ENCODE results near the gene NRXN2. TPM values are rescaled to one million over a fixed set of nuclear protein-coding genes. Genes with fewer than 3 reads are reported as not detected.

NRXN2 gene
- total and polyA plus RNA-seq, 10 of the 15 experiments (the other 5 are each of a cell fraction or from before 2014, with no cell fraction given) = 0.03 to 1.4 (median 0.23) TPM

- TF ChIP-seq CTCF (IDR thresholded peaks at IDR 0.05 in 2 of 3, conservative IDR thresholded peaks at IDR 0.05 in 1 of 3; ENCODE audit: control insufficient read depth in 2 of 3, extremely low read depth in 1 of 3, insufficient read depth in 1 of 3, low read depth in 3 of 3, low read length in 3 of 3) (peak; percentile 69 to 93 (median 81)), SRF (IDR thresholded peaks at IDR 0.05; ENCODE audit: low read depth in 2 of 2, low read length in 2 of 2) (no peak), RELA (IDR thresholded peaks at IDR 0.05; ENCODE audit: borderline replicate concordance, partially characterized antibody) (peak; percentile 4), MEF2B (IDR thresholded peaks at IDR 0.05; ENCODE audit: partially characterized antibody, poor library complexity, severe bottlenecking) (peak; percentile 35), RB1 (IDR thresholded peaks at IDR 0.05; ENCODE audit: borderline replicate concordance) (peak; percentile 63; the same call in 1 of the 2 replicates)
Observed at GRCh38 chr11:64742889-64743590, 20.0 kb upstream of the NRXN2 start (continued).

GRCh38 chr11:64742087-64742888, 19.3 kb upstream of the NRXN2 start:
- ChIA-PET CTCF (interaction anchor here (0.5 to 9.7 kb wide), 14 partner anchors 8 to 293 kb away, joined by 3 to 86 read pairs (median 4); partner anchors contain the start of gene PPP2R5B), RAD21 (ENCODE audit: unreplicated experiment) (interaction anchor here (0.7 to 3.6 kb wide), 6 partner anchors 17 to 56 kb away, joined by 3 to 21 read pairs (median 3); no protein-coding TSS in a partner anchor), SMC1A (ENCODE audit: uncharacterized antibody, unreplicated experiment) (interaction anchor here (1.0 to 3.2 kb wide), 3 partner anchors 9 to 53 kb away, joined by 3 to 15 read pairs (median 3); no protein-coding TSS in a partner anchor), POLR2A (interaction anchor here (0.6 kb wide), 2 partner anchors 29 to 316 kb away, joined by 3 read pairs; no protein-coding TSS in a partner anchor)
- Histone ChIP-seq H3K36me3 (ENCODE audit: control insufficient read depth in 2 of 2, insufficient read depth in 2 of 2, low read length in 1 of 2) (no peaks in the 10 kb centered on the region), H4K20me1 (ENCODE audit: control insufficient read depth, insufficient read depth) (no peaks in the 10 kb centered on the region), H3K27me3 (replicated peaks in 1 of 2; ENCODE audit: control insufficient read depth in 2 of 2, insufficient read depth in 2 of 2, low read length in 1 of 2) (peaks cover 0 to 5% of the 10 kb centered on the region in 2 experiments; a peak in 3 of 4 replicates), H3K4me1 (ENCODE audit: control insufficient read depth, insufficient read depth, low read length) (peaks cover 29% of the 10 kb centered on the region), H3K4me2 (ENCODE audit: control insufficient read depth, insufficient read depth) (peak overlapping the region; percentile 92), H3K27ac (ENCODE audit: control insufficient read depth, insufficient read depth) (no peak overlapping the region), H3K9me3 (replicated peaks; ENCODE audit: control insufficient read depth, insufficient read depth, low read length) (no peaks in the 10 kb centered on the region), H3K79me2 (ENCODE audit: control insufficient read depth, insufficient read depth, low read length) (no peaks in the 10 kb centered on the region), H3K9ac (ENCODE audit: control insufficient read depth, insufficient read depth, low read length) (peak overlapping the region; percentile 7; the same call in 1 of the 2 replicates), H2AFZ (ENCODE audit: control insufficient read depth, low read depth, low read length) (peak overlapping the region; percentile 55), H3K4me3 (peak overlapping the region; percentile 35)
- intact Hi-C loops (cut with micrococcal nuclease; ENCODE audit: unreplicated experiment) (loop anchor here (2.0 kb wide), 3 partner anchors 25 to 293 kb away; no protein-coding TSS in a partner anchor), in situ Hi-C loops (cut with MboI) (no loop called here)
- ATAC-seq = peak; percentile 15
- no TSS peak for BruUV-seq (replicated peaks)
- no peak for DNase-seq (ENCODE audit: low read depth, low spot score)
- FAIRE-seq = no peak
- 5% methylated on average over 54 of the region's 54 CpGs for WGBS (ENCODE audit: insufficient coverage, insufficient replicate concordance, low lambda C conversion rate, missing lambda C conversion rate)
- TF ChIP-seq ATF7 (IDR thresholded peaks at IDR 0.05; ENCODE audit: low read depth) = no peak
- TF ChIP-seq ZBTB11 (CRISPR knock-in tag; IDR thresholded peaks at IDR 0.05) = no peak
- peak; percentile 6 for TF ChIP-seq RELA (IDR thresholded peaks at IDR 0.05; ENCODE audit: borderline replicate concordance, partially characterized antibody)
- TF ChIP-seq MEF2A (IDR thresholded peaks at IDR 0.05; ENCODE audit: insufficient read depth, low read depth, low read length) = no peak
- peak; percentile 60 for TF ChIP-seq DPF2 (IDR thresholded peaks at IDR 0.05)
- TF ChIP-seq EP300 (IDR thresholded peaks at IDR 0.05; ENCODE audit: borderline replicate concordance in 1 of 2, control insufficient read depth in 1 of 2, low read depth in 2 of 2, low read length in 2 of 2) = no peak
- no peak for TF ChIP-seq JUND (IDR thresholded peaks at IDR 0.05; ENCODE audit: low read depth, low read length)
